GM12865 (cell line): ENCODE data around the gene PEX5L.

Source experiments
- DNase-seq: peaks from one replicate; pipeline ENCODE4 v3.0.0; 2010; ENCODE audit warnings: low read depth
- H3K4me3 ChIP-seq: 2 replicates; pipeline ENCODE4 v1.5.1; 2011; ENCODE audit warnings: mild to moderate bottlenecking, low read depth, low read length, control low read depth
- CTCF ChIP-seq: IDR thresholded peaks from 2 replicates; pipeline ENCODE4 v1.5.1; 2011; ENCODE audit warnings: low read length, control low read depth, low read depth, inconsistent platforms; ENCODE audit not compliant: insufficient read depth; ENCODE audit errors: missing control alignments

The PEX5L gene

GRCh38 chr3:179771797-179772196, 264.9 kb downstream of the PEX5L start:
- DNase-seq: no peak
- no peak for TF ChIP-seq CTCF

DNA sequence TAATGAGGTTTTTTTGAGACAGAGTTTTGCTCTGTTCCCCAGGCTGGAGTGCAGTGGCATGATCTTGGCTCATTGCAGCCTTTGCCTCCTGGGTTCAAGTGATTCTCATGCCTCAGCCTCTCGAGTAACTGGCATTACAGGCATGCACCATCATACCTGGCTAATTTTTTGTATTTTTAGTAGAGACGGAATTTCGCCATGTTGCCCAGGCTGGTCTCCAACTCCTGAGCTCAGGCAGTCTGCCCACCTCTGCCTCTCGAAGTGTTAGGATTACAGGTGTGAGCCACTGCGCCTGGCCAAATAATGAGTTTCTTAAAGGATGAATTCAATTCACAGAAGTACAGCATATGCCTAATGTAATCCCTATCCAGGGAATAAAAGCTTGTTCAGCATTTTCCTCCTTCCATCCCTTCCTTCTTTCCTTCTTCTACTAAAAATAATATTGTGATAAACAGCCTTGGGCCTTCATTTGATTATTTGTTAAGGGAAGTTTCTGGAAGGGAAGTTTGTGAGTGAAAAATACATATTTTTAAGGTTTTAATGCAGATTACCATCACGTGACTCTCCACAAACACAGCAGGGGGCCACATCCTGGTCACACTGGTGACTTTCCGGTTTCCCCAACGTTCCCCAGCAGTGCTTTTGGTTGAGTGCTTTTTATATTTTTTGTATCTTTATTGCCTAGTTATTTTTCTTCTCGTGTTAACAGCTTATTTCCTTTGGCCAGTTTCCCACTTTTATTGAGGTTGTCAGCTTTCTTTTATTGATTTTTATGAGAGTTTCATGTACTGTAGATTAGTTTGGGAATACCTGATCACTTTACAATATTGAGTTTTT, 267.1 kb downstream of the PEX5L start:
- DNase-seq: no peak
- H3K4me3 ChIP-seq: no peak overlapping the region
- no peak for TF ChIP-seq CTCF

More at GRCh38 chr3:179771797-179772196, 264.9 kb downstream of the PEX5L start:
- no peak overlapping the region for H3K4me3 ChIP-seq

DNA sequence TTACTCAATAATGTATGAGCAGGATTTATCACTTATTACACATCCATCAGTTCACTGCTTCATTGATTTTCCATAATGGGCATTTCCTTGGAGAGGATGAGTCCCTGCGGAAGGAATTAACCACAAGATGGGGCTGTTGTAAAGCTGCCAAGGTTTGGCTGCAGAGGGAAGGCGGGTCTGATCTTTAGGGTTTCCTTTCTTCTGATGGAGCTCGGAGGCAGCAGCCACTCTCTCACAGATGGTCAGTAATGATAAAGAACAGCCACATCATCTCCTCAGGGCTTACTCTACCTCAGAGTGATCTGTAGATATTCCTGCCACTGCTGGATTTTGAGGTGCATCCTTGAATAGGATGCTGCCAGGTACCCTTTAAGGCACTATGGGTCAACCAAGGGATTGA, 268.7 kb downstream of the PEX5L start:
- no peak for TF ChIP-seq CTCF
- no peak for DNase-seq
- H3K4me3 ChIP-seq: no peak overlapping the region

DNA sequence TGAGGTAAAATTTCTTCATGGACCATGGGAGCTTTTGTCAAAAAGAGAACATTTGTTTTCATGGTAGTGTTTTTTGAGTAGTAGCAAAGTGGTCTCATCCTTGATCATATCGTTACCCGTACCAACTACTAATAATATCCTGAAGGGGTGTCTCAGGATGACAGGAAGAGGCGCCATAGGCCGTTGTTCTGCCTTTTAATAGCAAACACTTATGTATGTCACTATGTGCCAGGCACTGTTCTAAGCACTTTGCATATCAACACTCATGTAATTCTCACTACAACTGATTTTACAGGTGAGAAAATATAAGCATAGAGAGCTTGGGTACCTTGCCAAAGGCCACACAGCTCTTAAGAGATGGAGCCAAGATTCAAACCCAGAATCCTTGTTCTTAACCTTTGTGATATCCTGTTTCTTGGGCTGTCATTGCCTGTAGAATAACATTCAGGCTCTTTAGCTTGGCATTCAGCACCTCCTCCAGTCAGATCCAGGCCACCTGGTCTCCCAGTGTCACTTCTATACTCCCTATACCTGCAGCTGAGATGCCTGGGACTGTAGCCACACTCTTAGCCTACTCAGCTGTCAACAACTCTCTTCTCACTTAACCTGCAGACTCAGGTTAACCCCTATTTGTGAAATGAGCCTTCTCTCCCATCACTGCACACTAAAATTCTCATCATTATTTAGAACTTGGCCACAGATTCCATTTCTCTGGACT, 270.2 kb downstream of the PEX5L start:
- TF ChIP-seq CTCF: no peak
- H3K4me3 ChIP-seq: no peak overlapping the region
- DNase-seq: no peak

- no peak for DNase-seq
- TF ChIP-seq CTCF: no peak
- H3K4me3 ChIP-seq: no peak overlapping the region
Observed at GRCh38 chr3:179765396-179765795, 271.3 kb downstream of the PEX5L start.

DNA sequence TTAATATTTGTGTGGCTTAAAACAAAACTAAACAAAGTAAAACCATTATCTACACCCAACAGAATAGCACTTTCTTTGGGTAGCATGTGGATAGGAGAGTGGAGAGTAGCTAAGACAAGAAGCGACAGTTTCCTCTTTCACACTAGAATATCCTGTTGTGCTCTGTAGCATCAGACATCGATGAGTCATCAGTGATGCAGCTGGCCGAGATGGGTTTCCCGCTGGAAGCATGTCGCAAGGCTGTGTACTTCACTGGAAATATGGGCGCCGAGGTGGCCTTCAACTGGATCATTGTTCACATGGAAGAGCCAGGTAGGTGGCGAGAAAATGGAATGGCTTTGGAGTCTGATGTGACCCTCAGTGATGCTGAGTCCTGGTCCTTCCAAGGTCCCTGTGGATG, 275.8 kb downstream of the PEX5L start:
- no peak for TF ChIP-seq CTCF
- DNase-seq: no peak
- no peak overlapping the region for H3K4me3 ChIP-seq
